Nephron progenitor cell (in vitro differentiated cells): ENCODE results near the gene SLX4IP.
"Not testable (repeated sequence)": the region's sequence is repeated elsewhere in the genome, so short reads cannot be mapped to it uniquely, and the experiment has no call there.

Experiments used
- DNase-seq: peaks from one replicate; pipeline ENCODE4 v3.0.0; 2021
- H3K27ac Mint-ChIP-seq: 2 replicates; pipeline ENCODE4 v1.8.0; 2021; ENCODE audit warnings: mild to moderate bottlenecking, moderate library complexity, mixed read lengths
- H3K27me3 Mint-ChIP-seq: 2 replicates; pipeline ENCODE4 v1.8.0; 2021; ENCODE audit warnings: mild to moderate bottlenecking, low read depth, mixed read lengths; ENCODE audit not compliant: poor library complexity
- H3K36me3 Mint-ChIP-seq: 2 replicates; pipeline ENCODE4 v1.8.0; 2021; ENCODE audit warnings: low read depth, mixed read lengths
- H3K4me1 Mint-ChIP-seq: 2 replicates; pipeline ENCODE4 v1.8.0; 2021; ENCODE audit warnings: mixed read lengths
- H3K4me3 Mint-ChIP-seq: 2 replicates; pipeline ENCODE4 v1.8.0; 2021; ENCODE audit warnings: mild to moderate bottlenecking, moderate library complexity, mixed read lengths
- H3K9me3 Mint-ChIP-seq: 2 replicates; pipeline ENCODE4 v1.8.0; 2021; ENCODE audit warnings: mild to moderate bottlenecking, moderate library complexity, mixed read lengths
- TF ChIP-seq, protein P1 (sequence below): fragments of 200-600 bp; sonication (generic); IDR thresholded peaks from 2 replicates; pipeline ENCODE4 v1.5.0; 2021; ENCODE audit warnings: antibody characterized with exemption

SLX4IP gene

DNA sequence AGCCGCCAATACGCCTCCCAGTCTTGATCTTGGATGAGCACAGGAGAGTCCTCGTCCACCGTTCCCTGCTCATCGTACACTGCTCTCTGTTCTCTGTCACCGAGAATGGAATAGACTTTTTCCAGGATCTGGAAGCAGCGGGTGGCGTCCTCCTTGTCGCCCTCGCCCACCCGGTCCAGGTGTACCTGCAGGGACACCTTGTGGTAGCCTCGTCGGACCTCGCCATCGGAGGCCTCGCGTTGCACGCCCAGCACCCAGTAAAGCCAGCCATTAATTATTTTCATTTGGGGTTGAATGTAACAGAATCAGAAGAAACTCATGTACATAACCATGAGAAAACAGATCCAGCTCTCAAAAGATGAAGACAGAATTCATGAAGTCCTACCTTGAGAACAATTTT, 178.8 kb downstream of the SLX4IP start:
- TF ChIP-seq, protein P1, sequence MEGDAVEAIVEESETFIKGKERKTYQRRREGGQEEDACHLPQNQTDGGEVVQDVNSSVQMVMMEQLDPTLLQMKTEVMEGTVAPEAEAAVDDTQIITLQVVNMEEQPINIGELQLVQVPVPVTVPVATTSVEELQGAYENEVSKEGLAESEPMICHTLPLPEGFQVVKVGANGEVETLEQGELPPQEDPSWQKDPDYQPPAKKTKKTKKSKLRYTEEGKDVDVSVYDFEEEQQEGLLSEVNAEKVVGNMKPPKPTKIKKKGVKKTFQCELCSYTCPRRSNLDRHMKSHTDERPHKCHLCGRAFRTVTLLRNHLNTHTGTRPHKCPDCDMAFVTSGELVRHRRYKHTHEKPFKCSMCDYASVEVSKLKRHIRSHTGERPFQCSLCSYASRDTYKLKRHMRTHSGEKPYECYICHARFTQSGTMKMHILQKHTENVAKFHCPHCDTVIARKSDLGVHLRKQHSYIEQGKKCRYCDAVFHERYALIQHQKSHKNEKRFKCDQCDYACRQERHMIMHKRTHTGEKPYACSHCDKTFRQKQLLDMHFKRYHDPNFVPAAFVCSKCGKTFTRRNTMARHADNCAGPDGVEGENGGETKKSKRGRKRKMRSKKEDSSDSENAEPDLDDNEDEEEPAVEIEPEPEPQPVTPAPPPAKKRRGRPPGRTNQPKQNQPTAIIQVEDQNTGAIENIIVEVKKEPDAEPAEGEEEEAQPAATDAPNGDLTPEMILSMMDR: no peak
- peaks cover 21% of the 10 kb centered on the region for H3K4me1 Mint-ChIP-seq
- H3K27me3 Mint-ChIP-seq: peaks cover 3% of the 10 kb centered on the region
- H3K27ac Mint-ChIP-seq: no peak overlapping the region
- DNase-seq: no peak
- H3K9me3 Mint-ChIP-seq: no peaks in the 10 kb centered on the region
- H3K4me3 Mint-ChIP-seq: no peak overlapping the region
- peaks cover 35% of the 10 kb centered on the region for H3K36me3 Mint-ChIP-seq

DNA sequence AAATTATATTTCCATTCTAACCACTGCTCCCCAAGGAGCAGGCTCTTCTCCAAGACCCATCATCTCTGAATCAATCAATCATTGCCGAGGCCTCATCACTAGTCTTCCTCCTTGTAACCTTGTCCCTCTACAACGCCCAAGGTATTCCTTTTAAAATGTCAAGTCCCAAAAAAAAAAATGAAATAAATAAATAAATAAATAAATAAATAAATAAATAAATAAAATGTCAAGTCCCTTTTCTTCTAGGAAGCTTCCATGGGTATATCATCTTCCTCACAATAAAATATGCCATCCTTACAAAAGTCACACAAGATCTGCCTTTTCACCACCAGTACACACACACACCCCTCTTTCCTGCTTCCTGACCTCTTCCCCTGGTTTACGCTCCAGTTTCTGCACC, 181.1 kb downstream of the SLX4IP start:
- Mint-ChIP-seq H3K27ac (no peak overlapping the region), H3K4me3 (no peak overlapping the region), H3K9me3 (no peaks in the 10 kb centered on the region), H3K27me3 (peaks cover 3% of the 10 kb centered on the region), H3K36me3 (peaks cover 29% of the 10 kb centered on the region), H3K4me1 (peaks cover 38% of the 10 kb centered on the region)
- TF ChIP-seq, protein P1: no peak
- DNase-seq: no peak

DNA sequence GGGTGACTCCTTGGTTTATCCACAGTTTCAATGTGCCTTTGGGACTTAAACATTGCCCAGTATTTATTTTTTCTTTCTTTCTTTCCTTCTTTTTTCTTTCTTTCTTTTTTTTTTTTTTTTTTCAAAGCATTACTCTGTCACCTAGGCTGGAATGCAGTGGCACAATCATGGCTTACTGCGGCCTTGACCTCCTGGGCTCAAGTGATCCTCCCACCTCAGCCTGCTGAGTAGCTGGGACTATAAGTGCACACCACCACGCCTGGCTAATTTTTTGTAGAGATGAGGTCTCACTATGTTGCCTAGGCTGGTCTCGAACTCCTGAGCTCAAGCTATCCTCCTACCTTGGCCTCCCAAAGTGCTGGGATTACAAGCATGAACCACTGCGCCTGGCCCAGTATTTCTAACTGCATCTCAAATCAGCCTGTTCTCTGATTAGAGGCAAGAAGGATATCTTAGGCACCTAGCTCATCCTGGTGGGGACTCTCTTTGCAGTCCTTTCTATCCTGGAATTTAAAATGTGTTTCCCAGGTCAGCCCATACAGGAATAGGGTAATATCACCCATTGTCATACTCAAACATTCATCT, 182.5 kb downstream of the SLX4IP start:
- not testable (repeated sequence) for H3K9me3 Mint-ChIP-seq, H3K4me3 Mint-ChIP-seq, DNase-seq, H3K27me3 Mint-ChIP-seq
- Mint-ChIP-seq H3K4me1 (peaks cover 48% of the 10 kb centered on the region), H3K27ac (peak overlapping the region; percentile 87), H3K36me3 (peaks cover 33% of the 10 kb centered on the region)

DNA sequence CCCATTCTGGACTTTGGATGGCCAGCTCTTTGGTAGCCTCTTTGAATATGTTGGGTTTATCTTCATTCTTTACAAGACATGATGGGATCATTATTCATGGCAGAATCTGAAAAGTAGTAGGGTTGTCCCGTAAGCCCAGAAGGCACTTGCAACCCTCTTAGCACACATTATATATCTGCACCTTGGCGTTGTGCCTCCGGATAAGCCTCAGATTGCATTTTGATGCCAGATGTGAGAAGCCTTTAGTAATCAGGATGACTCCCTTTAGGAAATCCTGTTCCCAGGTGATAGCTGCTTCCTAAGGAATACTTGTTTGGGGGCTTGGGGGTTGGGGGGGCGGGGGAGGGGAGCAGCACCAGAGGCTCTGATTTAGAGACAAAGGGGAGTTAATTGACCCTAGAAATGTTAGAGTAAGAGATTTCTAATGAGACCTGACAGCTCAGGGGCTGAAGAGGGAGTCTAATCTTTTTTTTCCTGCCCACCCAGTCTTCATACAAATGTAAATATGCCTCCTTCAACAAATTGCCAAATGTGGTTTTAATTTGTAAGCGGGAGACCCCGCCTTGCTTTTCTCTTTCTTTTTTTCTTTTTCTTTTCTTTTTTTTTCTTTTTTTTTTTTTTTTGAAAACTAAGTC, 183.6 kb downstream of the SLX4IP start:
- Mint-ChIP-seq H3K27me3 (peaks cover 3% of the 10 kb centered on the region), H3K36me3 (peaks cover 36% of the 10 kb centered on the region), H3K27ac (peak overlapping the region; percentile 60), H3K9me3 (no peaks in the 10 kb centered on the region), H3K4me3 (no peak overlapping the region), H3K4me1 (peaks cover 56% of the 10 kb centered on the region)
- TF ChIP-seq, protein P1: no peak
- no peak for DNase-seq

DNA sequence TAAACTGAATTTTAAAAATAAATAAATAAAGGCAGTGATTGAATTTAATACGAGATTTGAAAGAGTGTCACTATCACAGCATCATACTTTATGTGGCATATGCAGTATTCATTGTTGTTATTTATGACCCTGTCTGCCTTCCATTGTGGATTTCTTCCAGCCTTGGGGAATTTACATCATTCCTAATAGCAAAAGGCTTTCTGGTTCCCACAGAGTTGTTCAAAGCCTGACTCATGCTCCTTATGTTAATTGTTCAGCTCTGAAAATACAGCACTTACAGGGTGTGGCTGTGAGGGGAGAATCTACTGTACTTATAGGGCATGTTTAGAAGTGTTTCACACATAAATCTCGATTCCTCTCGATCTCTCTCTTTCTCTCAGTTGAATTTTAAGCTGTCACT, 184.3 kb downstream of the SLX4IP start:
- Mint-ChIP-seq H3K9me3 (no peaks in the 10 kb centered on the region), H3K27me3 (peaks cover 3% of the 10 kb centered on the region), H3K4me3 (no peak overlapping the region), H3K36me3 (peaks cover 36% of the 10 kb centered on the region), H3K27ac (no peak overlapping the region), H3K4me1 (peaks cover 56% of the 10 kb centered on the region)
- DNase-seq: no peak
- TF ChIP-seq, protein P1: no peak

DNA sequence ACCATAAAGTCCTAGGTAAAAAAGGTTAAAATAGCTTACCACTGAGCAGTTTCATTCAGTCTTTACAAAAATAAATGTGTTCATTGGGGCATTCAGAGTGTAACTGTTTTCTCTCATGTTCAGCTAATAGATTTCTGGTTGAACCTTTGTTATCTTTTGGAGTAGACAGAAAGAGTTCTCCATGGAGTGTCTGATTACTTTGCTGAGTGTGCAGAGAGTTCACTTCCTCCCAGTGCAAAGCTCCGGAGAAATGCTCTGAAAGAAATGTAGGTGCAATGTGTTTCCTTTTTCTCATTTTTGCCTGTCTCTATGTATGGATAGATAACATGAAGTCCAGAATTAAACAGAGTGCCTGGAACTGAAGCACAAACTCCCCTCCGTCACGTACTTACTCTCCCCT, 186.0 kb downstream of the SLX4IP start:
- H3K9me3 Mint-ChIP-seq: no peaks in the 10 kb centered on the region
- no peak overlapping the region for H3K4me3 Mint-ChIP-seq
- TF ChIP-seq, protein P1: no peak
- H3K4me1 Mint-ChIP-seq: peaks cover 68% of the 10 kb centered on the region
- DNase-seq: no peak
- peaks cover 38% of the 10 kb centered on the region for H3K36me3 Mint-ChIP-seq
- peaks cover 3% of the 10 kb centered on the region for H3K27me3 Mint-ChIP-seq
- H3K27ac Mint-ChIP-seq: peak overlapping the region; percentile 18
